GM21390 (cell line): ENCODE data around the gene EVA1B.

Experiments used
- ATAC-seq: cut with Tn5 transposase; IDR thresholded peaks from one replicate; pipeline ENCODE4 v1.9.1; 2021; ENCODE audit not compliant: unreplicated experiment

Gene EVA1B, protein sequence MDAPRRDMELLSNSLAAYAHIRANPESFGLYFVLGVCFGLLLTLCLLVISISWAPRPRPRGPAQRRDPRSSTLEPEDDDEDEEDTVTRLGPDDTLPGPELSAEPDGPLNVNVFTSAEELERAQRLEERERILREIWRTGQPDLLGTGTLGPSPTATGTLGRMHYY

GRCh38 chr1:36323636-36324352 lies at the start of gene EVA1B:
TSS of gene EVA1B (minus strand) at chr1:36323645. CDS start at chr1:36323037, 608 bp downstream.
- peak; percentile 50 for ATAC-seq

DNA sequence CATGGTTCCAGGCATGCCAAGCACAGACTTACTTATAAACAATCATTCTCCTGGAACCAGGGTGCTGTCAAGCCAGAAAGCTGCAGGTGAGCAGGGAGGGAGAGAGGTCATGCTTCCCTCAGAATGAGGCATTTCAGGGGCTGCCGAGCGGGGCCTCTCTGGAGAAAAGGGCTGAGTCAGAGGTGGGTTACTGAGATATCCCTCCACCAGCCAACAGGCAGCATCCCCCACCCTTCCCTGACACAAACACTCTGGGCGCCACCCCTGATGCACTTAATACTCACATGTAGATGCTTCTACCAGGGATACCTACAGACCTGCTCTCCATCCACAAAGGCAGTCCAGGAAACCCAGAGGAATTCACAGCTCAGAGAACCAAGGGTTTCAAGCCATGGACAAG lies 49.2 kb upstream of the EVA1B start:
- no peak for ATAC-seq

- no peak for ATAC-seq
Measured at GRCh38 chr1:36369061-36369861, 45.8 kb upstream of the EVA1B start.

DNA sequence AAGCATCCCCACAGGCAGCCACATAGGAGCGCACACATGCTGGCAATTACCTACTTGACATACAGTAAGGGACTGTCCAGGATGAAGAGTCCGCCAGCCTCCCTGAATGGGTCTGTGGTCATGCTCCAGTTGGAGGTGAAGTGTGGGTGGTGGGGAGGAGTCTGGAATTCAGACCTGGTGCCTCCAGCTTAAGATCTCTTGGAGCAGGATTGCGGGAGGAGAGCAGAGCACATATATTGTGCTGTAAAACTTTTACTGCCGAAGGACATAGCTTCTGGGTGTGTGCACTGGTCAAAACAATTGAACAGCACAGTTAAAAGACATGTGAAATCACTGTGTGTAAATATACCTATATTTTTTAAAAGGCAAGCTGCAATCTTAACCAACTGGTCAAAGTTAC lies 44.4 kb upstream of the EVA1B start:
- no peak for ATAC-seq

DNA sequence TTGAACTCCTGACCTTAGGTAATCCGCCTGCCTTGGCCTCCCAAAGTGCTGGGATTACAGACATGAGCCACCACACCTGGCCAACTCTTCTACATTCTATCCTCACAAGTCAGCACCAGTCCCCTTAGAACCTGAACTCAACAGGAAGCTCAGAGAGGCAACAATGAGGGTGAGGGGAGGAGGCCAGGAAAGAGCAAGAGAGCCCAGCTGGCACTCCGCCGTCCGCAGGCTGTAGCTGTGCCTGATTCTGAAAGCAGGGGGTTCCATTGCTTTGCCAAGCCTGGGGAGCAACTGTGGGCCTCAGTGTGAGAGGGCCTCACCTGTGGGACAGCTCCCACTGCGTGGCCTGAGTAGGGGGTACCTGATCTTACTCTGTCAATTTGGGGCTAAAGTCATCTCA lies 43.6 kb upstream of the EVA1B start:
- ATAC-seq = no peak

GRCh38 chr1:36366091-36366661 lies 42.7 kb upstream of the EVA1B start:
- no peak for ATAC-seq

DNA sequence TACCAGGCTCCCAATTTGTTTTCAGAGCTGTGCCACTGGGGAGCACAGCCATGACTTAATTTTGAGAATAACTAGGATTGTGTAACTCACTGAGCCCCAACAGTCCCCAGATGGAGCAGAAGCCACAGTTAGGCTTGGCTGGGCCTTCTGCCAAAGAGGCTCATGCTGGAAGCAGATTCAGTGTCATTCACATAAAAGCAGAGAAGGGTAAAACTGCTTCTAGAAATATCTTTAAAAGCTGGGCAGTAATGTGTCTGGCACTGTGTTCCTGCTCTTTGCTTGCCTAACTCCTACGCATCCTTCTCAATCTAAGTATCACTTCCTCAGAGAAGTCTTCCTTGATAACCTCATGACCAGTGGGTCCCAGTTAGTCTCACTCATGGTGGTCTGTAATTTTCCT lies 41.9 kb upstream of the EVA1B start:
- no peak for ATAC-seq

DNA sequence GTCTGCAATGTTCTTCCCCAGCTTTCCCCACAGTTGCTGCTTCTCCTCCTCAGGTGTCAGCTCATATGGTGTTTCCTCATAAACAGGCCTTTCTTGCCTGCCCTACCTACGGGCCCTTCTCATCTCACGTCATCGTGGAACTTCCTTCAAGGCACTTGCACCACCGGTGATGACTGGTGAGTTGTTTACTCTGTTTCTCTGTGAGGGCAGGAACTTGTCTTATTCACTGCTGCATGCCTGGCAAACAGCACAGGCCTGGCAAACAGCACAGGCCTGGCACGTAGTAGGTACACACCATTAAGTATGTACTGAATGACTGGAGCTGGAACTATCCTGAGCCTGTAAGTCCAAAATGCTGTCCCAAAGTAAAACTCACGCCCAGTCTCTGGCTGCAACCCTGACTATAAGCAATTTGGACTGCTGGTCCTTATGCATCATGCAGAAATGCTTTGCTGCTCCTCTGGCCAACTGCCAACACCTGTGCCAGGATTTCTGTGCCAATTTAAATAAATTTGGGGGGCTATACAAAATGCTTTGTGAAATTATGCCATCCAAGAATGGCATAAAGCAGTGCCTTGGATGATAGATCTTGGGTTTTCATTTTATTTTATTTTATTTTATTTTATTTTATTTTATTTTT lies 36.6 kb upstream of the EVA1B start:
- no peak for ATAC-seq

DNA sequence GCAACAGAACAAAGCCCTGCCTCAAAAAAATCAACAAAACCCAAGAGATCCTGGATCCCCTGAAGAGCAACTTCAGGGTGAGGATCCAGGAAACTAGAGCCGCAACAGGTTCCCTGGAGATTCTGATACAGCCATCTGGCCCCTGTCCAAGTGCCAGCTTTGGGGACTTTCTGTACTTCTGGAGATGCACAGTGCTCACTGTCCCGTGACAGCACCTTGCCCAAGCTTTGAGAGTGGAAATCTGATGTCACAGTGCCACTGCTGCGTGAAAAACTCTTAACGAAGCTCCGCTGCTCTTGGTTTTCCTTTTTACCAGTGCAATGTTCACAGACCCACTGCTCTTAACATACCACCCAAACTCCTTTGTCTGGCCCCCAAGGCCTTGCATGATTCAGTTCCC lies 35.9 kb upstream of the EVA1B start:
- no peak for ATAC-seq

GRCh38 chr1:36358514-36359084 lies 35.2 kb upstream of the EVA1B start:
- ATAC-seq = no peak

DNA sequence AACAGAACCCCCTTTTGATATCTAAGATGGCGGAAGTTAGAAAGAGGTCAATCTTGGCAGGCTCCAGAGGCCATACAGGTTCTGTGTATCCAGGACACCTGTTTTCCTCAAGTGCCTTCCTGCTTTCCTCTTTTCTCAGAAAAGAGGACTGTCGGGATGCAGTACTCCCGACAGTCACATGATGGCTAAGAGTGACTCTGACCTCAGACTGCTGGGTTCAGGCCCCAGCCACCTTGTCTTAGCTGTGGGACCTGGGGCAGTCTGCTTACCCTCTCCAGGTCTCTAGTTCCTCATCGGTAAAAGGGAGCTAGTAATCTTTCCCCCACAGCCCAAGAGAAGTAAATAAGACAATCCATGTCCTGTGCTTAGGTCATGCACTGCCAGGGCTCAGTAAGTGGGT lies 32.4 kb upstream of the EVA1B start:
- ATAC-seq = no peak

GRCh38 chr1:36354486-36354885 lies 31.0 kb upstream of the EVA1B start:
- no peak for ATAC-seq

DNA sequence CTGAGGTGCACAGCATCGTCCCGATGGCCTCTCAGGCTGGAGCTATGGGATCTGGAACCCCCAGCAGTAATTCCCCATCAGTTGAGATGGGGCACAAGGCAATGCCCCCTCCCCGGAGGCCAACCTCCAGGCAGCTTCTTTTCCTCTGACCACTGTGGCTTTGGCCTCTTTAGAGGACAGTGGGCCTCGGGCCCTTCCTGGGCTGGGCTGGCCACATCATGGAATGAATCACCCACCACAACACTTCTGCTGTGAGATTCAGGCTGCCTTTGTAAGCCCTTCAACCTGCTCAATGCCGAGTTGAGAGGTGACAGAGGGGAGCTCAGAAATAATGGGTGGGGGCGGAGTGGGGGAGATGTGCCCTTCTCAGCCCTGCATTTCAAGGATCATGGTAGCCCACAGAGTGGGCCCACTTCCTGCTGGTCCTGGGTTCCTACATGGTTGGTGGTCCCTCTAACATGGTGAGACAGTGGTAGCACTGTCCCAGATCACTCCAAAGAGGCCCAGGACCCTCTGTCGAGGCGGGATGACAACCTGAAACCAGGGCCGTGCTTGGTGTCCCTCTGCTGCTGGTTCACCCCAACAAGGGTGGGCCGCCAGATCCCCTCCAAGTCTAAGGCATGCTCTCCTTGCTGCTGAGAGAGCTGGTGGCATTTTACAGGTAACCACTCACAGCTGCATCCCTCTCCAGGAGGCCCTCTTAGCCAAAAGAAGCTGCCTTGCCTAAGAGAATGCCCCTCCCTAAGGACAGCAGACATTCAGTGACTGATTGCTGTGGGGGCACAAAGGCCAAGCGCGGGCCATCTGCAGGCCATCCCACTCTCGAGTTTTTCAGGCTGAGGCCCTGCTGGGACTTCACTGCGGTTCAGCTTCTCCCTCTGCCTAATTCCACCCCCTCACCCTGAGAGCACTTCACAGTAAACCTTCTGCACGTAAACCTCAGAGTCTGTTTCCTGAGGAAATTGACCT lies 29.7 kb upstream of the EVA1B start:
- ATAC-seq = no peak

- ATAC-seq = no peak
Measured at GRCh38 chr1:36352125-36352909, 28.9 kb upstream of the EVA1B start.

- ATAC-seq = no peak
Measured at GRCh38 chr1:36351227-36351977, 28.0 kb upstream of the EVA1B start.

DNA sequence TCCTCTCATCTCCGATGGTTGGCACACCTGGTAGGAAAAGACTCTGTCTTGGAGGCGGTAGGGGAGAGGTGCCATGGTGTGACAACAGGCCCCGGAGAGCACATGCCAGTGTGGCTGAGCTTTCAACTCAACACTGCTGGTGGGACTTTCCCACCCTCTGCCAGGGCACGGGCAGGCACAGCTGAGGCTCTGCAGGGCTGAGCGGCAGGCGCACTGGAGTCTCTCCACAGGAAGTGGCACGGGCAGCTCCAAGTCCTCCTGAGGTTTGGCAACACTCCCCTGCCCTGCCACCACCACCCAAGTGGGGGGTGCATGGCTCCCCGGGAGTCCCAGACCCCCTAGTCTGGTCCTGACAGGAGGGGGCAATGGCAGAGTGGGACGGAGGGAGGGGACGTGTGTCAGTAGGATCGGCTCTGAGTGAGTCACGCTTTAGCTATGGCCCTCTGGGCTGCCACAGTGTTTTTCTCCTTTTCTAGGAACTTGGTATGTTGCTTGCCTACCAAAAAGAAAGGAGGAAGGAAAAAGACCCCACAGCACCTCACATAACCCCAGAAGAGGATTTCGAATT lies 27.3 kb upstream of the EVA1B start:
- no peak for ATAC-seq

DNA sequence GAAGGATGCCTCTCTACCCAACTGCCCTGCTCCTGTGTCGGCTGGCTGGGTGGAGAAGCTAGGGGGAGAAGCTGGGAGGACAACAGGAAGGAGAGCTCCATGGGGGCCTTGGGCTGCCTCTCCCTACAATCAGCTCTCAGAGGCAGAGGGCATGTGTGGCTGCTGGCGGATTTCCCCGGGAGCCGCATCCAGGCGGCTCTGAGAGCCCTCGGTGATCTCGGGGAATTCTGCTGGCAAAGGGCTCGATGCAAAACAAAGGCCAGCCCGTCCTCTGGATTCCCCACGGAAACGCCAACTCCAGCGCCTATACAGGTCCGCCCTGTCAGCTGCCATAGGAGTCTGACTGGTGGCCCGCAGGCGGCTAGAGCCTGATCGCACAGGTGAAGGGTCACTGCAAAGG lies 26.4 kb upstream of the EVA1B start:
- no peak for ATAC-seq

DNA sequence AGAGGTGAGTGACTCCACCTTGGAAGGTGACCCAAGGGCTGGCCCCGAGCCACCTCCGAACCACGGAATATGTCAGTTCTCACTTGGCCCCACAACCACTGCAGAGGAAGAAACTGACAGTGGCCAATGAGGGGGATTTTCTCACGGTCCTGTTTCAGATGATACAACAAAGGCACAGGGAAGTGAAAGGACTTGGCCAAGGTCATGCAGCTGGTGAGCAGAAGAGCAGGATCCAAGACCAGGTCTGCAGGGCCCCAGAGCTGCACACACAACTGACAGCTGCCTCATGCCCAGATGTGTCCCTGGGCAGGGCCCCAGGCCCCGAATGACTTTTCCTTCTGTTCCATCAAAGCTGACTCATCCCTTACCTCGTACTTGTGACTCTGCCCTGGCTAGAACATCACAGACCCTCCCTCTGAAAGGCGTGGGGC lies 25.8 kb upstream of the EVA1B start:
- peak; percentile 92 for ATAC-seq
